ENCODE results near the gene TFCP2.

Gene TFCP2

GRCh38 chr12:51124504-51124903, 48.4 kb downstream of the TFCP2 start:
- Histone ChIP-seq H3K36me3 (ENCODE audit: insufficient read depth, low read length) (no peaks in the 10 kb centered on the region), H3F3A (ENCODE audit: insufficient read depth, low read length) (no peaks in the 10 kb centered on the region), H3K79me2 (ENCODE audit: insufficient read depth, low read length) (no peaks in the 10 kb centered on the region), H3K27me3 (ENCODE audit: insufficient read depth, low read length) (no peaks in the 10 kb centered on the region), H3K4me2 (ENCODE audit: low read length) (no peak overlapping the region), H3K9me3 (ENCODE audit: low read length) (no peaks in the 10 kb centered on the region), H4K20me1 (ENCODE audit: insufficient read depth, low read length) (no peaks in the 10 kb centered on the region), H2AFZ (ENCODE audit: low read length) (no peak overlapping the region), H3K9me2 (ENCODE audit: low read depth, low read length) (no peaks in the 10 kb centered on the region), H3K9ac (ENCODE audit: low read length) (no peak overlapping the region), H3K27ac (ENCODE audit: low read depth, low read length, poor library complexity, severe bottlenecking) (no peak overlapping the region), H3K4me3 (ENCODE audit: low read depth, low read length, poor library complexity, severe bottlenecking) (no peak overlapping the region), H3K4me1 (ENCODE audit: insufficient read depth, low read length, severe bottlenecking) (peaks cover 5% of the 10 kb centered on the region)
- no peak for TF ChIP-seq CTCF (IDR thresholded peaks at IDR 0.05; ENCODE audit: low read length)
- TF ChIP-seq EZH2 (IDR thresholded peaks at IDR 0.05; ENCODE audit: borderline replicate concordance, low read length) = no peak

GRCh38 chr12:51122844-51123243, 50.1 kb downstream of the TFCP2 start:
- no peaks in the 10 kb centered on the region for H3K27me3 ChIP-seq (ENCODE audit: insufficient read depth, low read length)

GRCh38 chr12:51118706-51119105, 54.2 kb downstream of the TFCP2 start:
- no peaks in the 10 kb centered on the region for H3K9me2 ChIP-seq (ENCODE audit: low read depth, low read length)
- H3K9ac ChIP-seq (ENCODE audit: low read length) = no peak overlapping the region
- no peaks in the 10 kb centered on the region for H3K9me3 ChIP-seq (ENCODE audit: low read length)
- H3K27me3 ChIP-seq (ENCODE audit: insufficient read depth, low read length) = no peaks in the 10 kb centered on the region
- H2AFZ ChIP-seq (ENCODE audit: low read length) = no peak overlapping the region
- TF ChIP-seq CTCF (IDR thresholded peaks at IDR 0.05; ENCODE audit: low read length) = no peak
- TF ChIP-seq EZH2 (IDR thresholded peaks at IDR 0.05; ENCODE audit: borderline replicate concordance, low read length) = no peak
- no peak overlapping the region for H3K4me2 ChIP-seq (ENCODE audit: low read length)
- no peaks in the 10 kb centered on the region for H3K4me1 ChIP-seq (ENCODE audit: insufficient read depth, low read length, severe bottlenecking)
- no peaks in the 10 kb centered on the region for H3F3A ChIP-seq (ENCODE audit: insufficient read depth, low read length)
- H3K4me3 ChIP-seq (ENCODE audit: low read depth, low read length, poor library complexity, severe bottlenecking) = no peak overlapping the region
- no peak overlapping the region for H3K27ac ChIP-seq (ENCODE audit: low read depth, low read length, poor library complexity, severe bottlenecking)
- H4K20me1 ChIP-seq (ENCODE audit: insufficient read depth, low read length) = no peaks in the 10 kb centered on the region
- no peaks in the 10 kb centered on the region for H3K36me3 ChIP-seq (ENCODE audit: insufficient read depth, low read length)
- no peaks in the 10 kb centered on the region for H3K79me2 ChIP-seq (ENCODE audit: insufficient read depth, low read length)

More at GRCh38 chr12:51122844-51123243, 50.1 kb downstream of the TFCP2 start:
- Histone ChIP-seq H3K4me3 (ENCODE audit: low read depth, low read length, poor library complexity, severe bottlenecking) (no peak overlapping the region), H3K4me1 (ENCODE audit: insufficient read depth, low read length, severe bottlenecking) (no peaks in the 10 kb centered on the region), H4K20me1 (ENCODE audit: insufficient read depth, low read length) (no peaks in the 10 kb centered on the region), H3K27ac (ENCODE audit: low read depth, low read length, poor library complexity, severe bottlenecking) (no peak overlapping the region), H3K9me3 (ENCODE audit: low read length) (no peaks in the 10 kb centered on the region), H3K79me2 (ENCODE audit: insufficient read depth, low read length) (no peaks in the 10 kb centered on the region), H3K9me2 (ENCODE audit: low read depth, low read length) (no peaks in the 10 kb centered on the region), H3F3A (ENCODE audit: insufficient read depth, low read length) (no peaks in the 10 kb centered on the region), H3K9ac (ENCODE audit: low read length) (no peak overlapping the region), H3K4me2 (ENCODE audit: low read length) (no peak overlapping the region), H3K36me3 (ENCODE audit: insufficient read depth, low read length) (no peaks in the 10 kb centered on the region), H2AFZ (ENCODE audit: low read length) (no peak overlapping the region)
- TF ChIP-seq EZH2 (IDR thresholded peaks at IDR 0.05; ENCODE audit: borderline replicate concordance, low read length) (no peak), CTCF (IDR thresholded peaks at IDR 0.05; ENCODE audit: low read length) (no peak)

Data from OCI-LY1 (cell line).